GM20431 (cell line): ENCODE results near the gene SLC25A40.

Experiments used
- in situ Hi-C: fragments of 300-500 bp; cut with MseI, MboI; formaldehyde crosslinking; loops from one replicate; pipeline ENCODE4 v1.15.0; 2020; ENCODE audit warnings: low sequenced_read_pairs; ENCODE audit not compliant: unreplicated experiment

SLC25A40 gene

GRCh38 chr7:87797395-87797794, 78.8 kb downstream of the SLC25A40 start:
- in situ Hi-C loops: loop anchor here (25.0 kb wide), 1 partner anchor 315 kb away; no protein-coding TSS in a partner anchor

DNA sequence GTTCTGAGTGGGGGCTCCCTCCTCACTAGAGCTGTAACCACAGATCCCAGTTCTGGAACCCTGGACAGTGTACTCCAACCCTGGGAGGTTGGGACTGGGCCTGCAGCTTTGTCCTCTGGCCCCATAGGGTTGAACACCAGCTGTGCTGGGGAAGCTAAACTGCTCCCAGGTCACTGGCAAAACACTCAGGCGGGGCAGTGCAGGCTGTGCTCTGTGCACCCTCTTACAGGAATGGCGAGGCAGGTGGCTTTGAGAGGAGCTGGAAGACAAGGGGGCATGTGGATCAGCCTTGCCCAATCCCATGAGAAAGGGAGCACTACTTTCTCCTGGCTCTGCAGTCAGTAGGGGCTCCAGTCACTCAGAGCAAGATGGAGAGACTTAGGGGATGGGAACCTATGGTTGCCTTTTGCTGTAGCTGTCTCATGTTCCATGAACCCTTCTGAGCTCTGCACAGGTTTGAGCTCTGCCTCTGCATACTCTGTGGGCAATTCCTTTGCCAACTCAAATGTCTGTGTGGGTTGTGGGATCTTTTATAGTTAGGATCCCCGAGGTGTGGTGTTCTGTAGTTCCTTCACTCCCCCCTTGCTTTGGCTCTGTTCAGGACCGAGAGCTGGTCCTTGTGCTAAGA, 90.7 kb downstream of the SLC25A40 start:
- in situ Hi-C loops: loop anchor here (25.0 kb wide), 1 partner anchor 327 kb away; no protein-coding TSS in a partner anchor

- in situ Hi-C loops: loop anchor here (25.0 kb wide), 1 partner anchor 328 kb away; no protein-coding TSS in a partner anchor
Measured at GRCh38 chr7:87784424-87784823, 91.7 kb downstream of the SLC25A40 start.
